Hepatocyte (in vitro differentiated cells): ENCODE data around the gene UBA6.

Experiments
- CTCF ChIP-seq: fragments of 200-600 bp; sonication (generic); IDR thresholded peaks from 2 replicates; pipeline ENCODE4 v1.5.1; 2016; ENCODE audit warnings: antibody characterized with exemption, mild to moderate bottlenecking; ENCODE audit not compliant: poor library complexity
- EZH2 ChIP-seq: fragments of 200-600 bp; sonication (generic); IDR thresholded peaks from 2 replicates; pipeline ENCODE4 v1.6.1; 2016; ENCODE audit warnings: antibody characterized with exemption, mild to moderate bottlenecking, borderline replicate concordance
- EZH2phosphoT487 ChIP-seq: fragments of 200-600 bp; sonication (generic); IDR thresholded peaks from one replicate; pipeline ENCODE4 v1.6.1; 2018; ENCODE audit warnings: antibody characterized with exemption, mild to moderate bottlenecking, low read depth, moderate library complexity; ENCODE audit not compliant: unreplicated experiment, severe bottlenecking

GRCh38 chr4:67718848-67719247, 17.9 kb upstream of the UBA6 start:
- TF ChIP-seq CTCF (no peak), EZH2 (no peak), EZH2phosphoT487 (no peak)
